Stimulated activated CD4-positive, alpha-beta T cell treated with anti-CD3 and anti-CD28 coated beads, Interleukin-2, amount 100 ng/mL, for 48 hours (primary cell): Measurements from ENCODE around the gene MSH3.

Experiments used
- DNase-seq, 2 donors: peaks; one replicate each; pipeline ENCODE4 v3.0.0-alpha.2; 2020

The MSH3 gene

GRCh38 chr5:80654391-80655230 is at the start of gene MSH3, which contains the start of gene DHFR:
MSH3 (plus strand) TSS chr5:80654652; CDS start chr5:80654728, 76 bp downstream.
DHFR (minus strand) TSS chr5:80654983; CDS start chr5:80654489, 494 bp downstream.
- peak; percentile 85 to 88 for DNase-seq

DNA sequence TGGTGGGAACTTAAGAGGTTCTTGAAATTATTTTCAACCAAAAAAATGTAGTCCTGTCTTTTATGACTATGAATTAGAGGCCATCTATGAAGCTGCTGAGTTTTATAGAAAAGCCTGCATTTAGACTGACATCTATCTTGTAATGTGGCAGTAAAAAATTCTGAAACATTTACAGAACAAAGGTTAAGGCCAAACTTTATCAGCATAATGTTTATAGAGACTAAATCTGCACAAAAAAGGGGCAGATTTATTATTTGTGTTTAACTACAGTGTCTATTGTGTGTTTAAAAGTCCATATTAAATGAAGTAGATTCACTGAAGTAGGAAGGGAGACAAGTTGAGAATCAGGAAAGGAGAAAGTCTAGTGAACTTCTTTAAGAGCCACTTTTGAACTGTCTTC is 47.1 kb upstream of the MSH3 start:
- DNase-seq = no peak

DNA sequence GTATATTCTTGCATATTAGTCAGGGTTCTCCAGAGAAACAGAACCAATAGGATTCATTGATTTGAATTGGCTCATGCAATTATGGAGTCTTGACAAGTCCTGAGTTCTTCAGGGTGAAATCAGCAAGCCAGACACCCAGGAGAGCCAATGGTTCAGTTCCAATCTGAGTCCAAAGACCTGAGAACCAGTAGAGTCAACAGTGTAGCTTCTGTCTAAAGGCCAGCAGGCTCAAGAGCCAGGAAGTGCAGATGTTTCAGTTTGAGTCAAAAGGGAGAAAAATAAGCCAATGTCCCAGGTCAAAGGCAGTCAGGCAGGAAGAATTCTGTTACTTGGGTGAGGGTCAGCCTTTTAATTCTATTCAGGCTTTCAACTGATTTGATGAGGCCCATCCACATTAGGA is 46.6 kb upstream of the MSH3 start:
- DNase-seq = no peak

DNA sequence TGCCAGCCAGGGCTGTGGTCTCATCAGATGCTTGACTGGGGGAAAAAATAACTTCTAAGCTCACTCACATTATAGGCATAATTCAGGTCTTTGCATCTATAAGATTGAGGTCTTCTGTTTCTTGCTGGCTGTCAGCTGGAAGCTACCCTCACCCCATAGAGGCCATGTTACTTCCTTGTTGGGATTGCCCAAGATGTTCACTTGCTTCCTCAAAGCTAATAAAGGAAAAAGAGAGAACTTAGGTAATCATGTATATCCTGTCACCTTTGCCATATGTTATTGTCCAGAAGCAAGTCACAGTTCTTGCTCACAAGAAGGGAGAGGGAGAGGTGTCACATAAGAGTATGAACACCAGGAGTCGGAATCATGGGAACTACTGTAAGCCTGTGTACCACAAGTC is 45.7 kb upstream of the MSH3 start:
- DNase-seq = no peak

DNA sequence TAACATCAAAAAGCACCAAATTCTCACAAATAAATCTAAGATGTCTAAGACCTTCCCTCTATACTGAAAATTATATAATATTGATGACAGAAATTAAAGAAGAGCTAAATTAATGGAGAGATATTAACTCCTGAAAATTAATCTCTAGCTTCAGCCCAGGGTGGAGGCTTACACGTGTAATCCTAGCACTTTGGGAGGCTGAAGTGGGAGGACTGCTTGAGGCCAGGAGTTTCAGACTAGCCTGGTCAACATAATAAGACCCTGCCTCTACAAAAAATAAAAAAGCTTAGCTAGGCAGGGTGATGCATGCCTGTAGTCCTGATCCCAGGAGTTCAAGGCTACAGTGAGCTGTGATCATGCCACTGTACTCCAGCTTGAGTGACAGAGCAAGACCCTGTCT is 44.8 kb upstream of the MSH3 start:
- DNase-seq = no peak

DNA sequence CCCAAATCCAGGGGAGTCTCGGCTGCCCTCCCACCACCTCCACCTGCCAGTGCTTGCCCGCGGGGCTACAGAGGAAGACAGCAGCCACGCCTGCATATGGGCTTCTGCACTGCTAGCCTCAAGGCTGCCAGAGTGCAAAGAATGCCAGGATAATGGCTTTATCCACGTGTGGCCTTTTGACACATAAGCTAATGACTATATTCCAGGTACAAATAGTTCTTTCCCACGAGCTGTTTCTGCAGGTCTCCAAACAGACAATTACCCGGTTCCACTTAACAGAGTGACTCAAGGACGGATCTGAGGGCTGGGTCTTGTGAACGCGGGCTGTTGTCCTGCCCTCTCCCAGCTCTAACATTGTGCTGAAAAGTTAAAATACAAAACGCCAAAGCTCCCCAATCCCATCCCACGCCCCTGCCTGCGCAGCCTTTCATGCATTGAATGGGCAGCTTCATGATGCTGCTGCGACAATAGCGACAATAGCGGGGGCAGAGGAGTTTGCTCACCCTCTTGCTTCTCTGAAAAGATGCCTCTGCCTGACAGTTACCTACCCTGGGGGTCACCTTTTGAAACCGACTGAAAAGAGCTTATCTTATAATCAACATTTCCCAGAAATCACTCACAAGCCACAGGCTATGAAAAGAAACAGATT is 39.1 kb upstream of the MSH3 start:
- no peak for DNase-seq

DNA sequence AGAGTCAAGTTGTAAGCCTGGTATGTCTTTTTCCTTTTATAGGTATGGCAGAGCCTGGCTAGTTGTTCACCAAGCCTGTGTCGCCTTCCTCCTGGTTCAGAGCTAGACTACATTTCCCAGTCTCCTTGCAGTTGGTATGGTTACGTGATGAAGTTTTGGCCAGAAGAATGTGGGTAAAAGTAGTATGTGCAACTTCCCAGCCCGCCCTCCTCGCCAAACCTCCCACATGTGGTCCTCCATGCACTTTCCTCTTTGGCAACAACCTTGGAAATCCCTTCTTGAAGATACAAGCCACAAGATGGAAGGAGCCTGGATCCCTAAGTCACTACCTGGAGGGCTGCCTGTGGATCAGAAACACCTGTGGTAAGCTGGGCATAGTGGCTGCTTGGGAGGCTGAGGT is 36.0 kb upstream of the MSH3 start:
- DNase-seq = no peak

- DNase-seq = no peak
These were observed 35.4 kb upstream of the MSH3 start for GRCh38 chr5:80619086-80619485.

DNA sequence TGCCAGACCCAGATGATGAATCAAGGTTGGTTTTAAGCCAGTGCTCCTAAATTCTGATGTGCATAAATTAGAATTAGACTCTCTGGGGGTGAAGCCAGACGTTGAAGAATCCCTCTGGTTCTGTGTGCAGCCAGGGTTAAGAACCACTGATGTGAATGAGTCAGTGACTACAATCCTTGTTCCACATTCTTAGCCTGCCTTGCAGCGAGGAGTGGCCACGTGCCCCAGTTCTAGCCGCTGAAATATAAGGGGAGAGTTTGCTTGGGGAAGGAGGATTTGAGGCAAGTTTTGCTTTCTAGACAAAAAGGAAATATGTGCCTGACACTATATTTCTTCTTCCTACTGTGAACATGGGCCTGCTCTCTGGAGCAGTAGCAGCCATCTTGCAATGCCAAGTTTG is 34.2 kb upstream of the MSH3 start:
- no peak for DNase-seq

- DNase-seq = no peak
These were observed 31.7 kb upstream of the MSH3 start for GRCh38 chr5:80622756-80623155.

DNA sequence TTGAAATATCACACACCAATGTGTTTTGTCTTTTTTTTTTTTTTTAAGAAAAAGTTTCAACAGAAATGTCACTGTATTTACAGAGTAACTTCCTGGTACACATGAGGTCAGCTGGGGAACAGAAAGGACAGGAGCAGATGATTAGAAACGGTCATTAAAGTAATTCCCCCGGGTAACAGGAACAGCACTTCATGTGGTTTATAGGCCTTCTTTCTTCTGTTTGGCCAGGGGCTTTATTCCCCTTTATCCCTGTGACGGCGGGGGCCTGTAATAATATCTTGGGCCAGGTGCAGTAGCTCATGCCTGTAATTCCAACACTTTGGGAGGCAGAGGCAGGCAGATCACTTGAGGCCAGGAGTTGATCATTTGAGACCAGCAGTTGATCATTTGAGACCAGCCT is 30.5 kb upstream of the MSH3 start:
- no peak for DNase-seq

- DNase-seq = no peak
These were observed 29.2 kb upstream of the MSH3 start for GRCh38 chr5:80625230-80625629.

- DNase-seq = no peak
These were observed 25.2 kb upstream of the MSH3 start for GRCh38 chr5:80629281-80629680.

GRCh38 chr5:80631278-80632259 is 22.9 kb upstream of the MSH3 start:
- DNase-seq = no peak

- no peak for DNase-seq
These were observed 21.8 kb upstream of the MSH3 start for GRCh38 chr5:80632700-80633099.

GRCh38 chr5:80634193-80634592 is 20.3 kb upstream of the MSH3 start:
- no peak for DNase-seq

- no peak for DNase-seq
These were observed 13.1 kb upstream of the MSH3 start for GRCh38 chr5:80641353-80641752.

DNA sequence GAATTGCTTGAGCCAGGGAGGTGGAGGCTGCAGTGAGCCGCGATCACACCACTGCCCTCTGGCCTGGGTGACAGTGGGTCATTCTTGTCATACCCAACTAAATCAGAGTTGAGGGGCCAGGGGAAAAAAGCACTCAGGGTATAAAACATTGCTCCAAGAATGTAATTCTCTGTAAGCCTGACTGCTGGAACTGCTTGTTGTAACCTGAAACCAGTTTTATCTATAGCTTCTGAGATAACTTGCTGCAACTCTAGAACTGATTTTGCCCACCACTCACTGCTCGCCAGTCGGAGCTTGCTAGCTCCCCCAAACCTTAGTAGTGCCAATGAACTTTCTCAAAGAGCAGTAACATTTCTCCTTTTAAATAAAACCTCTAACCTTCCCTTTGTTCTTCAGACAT is 9.6 kb upstream of the MSH3 start:
- no peak for DNase-seq

- DNase-seq = no peak
These were observed 7.5 kb upstream of the MSH3 start for GRCh38 chr5:80646926-80647325.

DNA sequence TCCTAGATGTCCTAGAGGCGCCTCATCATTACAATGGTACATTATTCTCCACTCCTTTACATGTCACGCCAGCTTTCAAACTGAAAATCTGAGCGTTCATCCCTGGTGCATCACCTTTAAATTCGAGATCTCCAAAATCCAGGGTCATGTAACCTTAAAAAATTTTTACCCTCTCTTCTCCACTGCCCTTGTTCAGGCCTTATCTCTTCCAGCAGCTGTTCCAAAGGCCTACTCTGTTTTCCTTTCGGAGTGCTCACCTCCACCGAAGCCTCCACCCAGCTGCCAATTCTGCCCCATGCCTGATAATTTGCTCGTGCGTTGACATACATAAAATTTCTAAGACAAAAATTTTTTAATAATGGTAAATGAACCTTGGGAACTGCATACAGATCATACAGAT is 950 bp upstream of the MSH3 start:
- no peak for DNase-seq

DNA sequence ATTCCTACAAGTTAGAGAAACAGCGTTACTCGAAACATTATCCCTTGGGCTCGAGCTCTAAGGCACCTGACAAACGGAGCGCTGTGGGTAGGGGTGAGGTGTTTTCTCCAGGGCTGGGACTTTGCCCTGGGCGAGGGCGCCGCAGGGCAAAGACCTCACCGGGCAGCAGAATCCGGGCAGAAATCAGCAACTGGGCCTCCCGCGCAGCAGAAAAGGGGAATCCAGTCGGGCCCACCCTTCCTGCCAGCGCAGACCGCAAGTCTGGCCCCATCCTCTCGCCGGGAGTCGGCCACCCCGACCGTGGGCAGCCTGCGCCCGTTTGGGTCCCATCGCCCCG is 430 bp upstream of the MSH3 start:
- DNase-seq = peak in 1 of 2 donors; percentile 21

DNA sequence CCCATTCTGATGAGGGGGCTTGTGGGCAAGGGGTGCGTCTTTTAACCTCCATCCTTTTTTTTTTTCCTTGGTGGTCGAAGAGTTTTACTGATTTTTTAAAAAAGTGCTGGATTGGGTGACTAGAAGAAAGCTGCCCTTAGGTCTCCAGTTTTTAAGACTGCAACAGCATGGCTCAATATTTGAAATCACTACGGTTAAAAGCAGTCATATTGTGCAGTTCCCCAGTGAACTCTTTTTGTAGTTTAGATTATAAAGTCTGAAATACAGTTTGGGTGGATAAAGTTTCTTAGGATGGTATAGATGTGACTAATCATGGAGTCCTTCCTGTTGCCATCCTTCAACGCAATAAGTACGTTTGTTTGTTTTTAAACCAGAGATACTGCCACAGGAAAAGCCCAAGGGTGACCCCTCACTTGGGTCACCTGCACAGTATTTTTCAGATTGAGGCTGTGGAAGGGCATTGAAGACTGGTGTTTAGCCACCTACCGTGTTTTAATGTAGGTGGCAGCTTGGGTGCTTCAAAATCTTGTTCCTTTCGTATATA is 851 bp downstream of the MSH3 start:
- no peak for DNase-seq

GRCh38 chr5:80656425-80656824 is 2.0 kb downstream of the MSH3 start:
- no peak for DNase-seq
